ENCODE results near the gene EEFSEC.

EEFSEC gene

DNA sequence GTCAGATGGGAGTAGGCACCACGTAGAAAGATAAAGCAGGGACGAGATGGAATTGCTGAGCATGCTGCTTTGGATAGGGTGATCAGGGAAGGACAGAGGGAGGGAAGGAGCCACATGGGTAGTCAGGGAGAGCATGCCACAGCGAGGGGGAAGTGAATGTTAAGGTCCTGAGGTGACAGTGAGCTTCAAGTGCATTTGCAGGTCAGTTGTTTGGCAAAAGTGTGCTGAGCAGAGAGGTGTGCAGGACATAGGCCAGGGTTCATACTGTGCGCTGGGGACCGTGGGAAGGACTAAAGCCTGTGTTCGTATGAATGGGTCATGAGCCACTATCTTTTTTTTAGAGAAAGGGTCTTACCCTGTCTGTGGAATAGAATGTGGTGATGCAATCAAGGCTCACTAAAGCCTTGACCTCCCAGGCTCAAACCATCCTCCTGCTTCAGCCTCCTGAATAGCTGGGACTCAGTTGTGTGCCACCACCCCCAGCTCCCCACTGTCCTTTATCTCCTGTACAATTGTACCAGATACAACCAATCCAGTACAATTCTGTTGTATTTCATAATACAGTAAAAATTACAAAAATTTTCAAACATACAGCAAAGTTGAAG is 205.9 kb downstream of the EEFSEC start:
- no peak for DNase-seq (ENCODE audit: low read depth in 1 of 2, low spot score in 1 of 2)

DNA sequence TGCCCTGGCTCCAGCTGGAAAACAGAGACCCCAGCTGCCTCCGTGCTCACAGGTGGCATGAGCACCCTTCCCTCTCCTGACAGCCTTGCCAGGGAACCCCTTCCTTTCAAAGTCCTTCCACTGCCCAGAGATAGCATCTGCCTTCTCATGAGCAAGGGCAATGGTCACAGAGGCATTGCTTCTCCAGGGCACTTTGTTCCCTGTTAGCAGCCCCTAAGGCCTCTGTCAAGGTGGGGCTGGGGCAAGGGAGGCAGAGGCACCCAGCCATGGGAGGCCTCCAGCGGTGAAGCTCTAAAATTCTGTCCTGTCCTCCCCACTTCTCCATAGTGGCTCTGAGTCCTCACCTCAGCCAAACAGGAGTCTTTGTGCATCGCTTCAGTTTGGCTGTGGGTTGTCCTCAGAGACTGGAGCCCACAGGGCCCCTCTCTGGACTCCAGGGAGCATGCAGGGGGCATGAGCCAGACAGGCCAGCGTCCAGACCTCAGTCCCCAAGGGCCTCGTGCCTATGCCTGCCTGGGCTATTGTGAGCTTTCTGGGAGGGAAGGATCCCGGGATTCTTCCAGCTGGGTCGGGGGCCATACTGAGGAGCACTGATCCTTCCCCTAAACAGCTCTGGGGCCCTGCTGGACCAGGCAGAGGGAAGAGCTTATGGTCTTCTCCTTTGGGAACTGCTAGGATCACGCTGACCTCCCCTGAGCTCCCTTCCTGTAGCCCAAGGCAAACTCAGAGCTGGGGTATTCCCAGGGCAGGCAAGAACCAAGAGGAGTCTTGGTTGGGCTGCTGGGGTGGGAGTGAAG is 206.8 kb downstream of the EEFSEC start:
- Histone ChIP-seq H3K4me3 (replicated peaks; ENCODE audit: insufficient read depth, low read length) (no peak overlapping the region), H3K27ac (replicated peaks) (no peak overlapping the region), H3K27me3 (ENCODE audit: insufficient read depth, poor library complexity, severe bottlenecking) (no peaks in the 10 kb centered on the region)
- no peak for DNase-seq (ENCODE audit: low read depth in 1 of 2, low spot score in 1 of 2)
- TF ChIP-seq GABPA (IDR thresholded peaks at IDR 0.05; ENCODE audit: low read depth) = no peak
- no peak for TF ChIP-seq CTCF (IDR thresholded peaks at IDR 0.05; ENCODE audit: insufficient read depth, low read length)
- TF ChIP-seq SPI1 (IDR thresholded peaks at IDR 0.05; ENCODE audit: borderline replicate concordance, low read depth) = no peak
- no peak for TF ChIP-seq POLR2AphosphoS5 (IDR thresholded peaks at IDR 0.05; ENCODE audit: low read depth)
- no peak for TF ChIP-seq REST (IDR thresholded peaks at IDR 0.05; ENCODE audit: insufficient replicate concordance, low read depth)

More for the DNA sequence above, 205.9 kb downstream of the EEFSEC start:
- Histone ChIP-seq H3K27ac (replicated peaks) (no peak overlapping the region), H3K27me3 (ENCODE audit: insufficient read depth, poor library complexity, severe bottlenecking) (no peaks in the 10 kb centered on the region), H3K4me3 (replicated peaks; ENCODE audit: insufficient read depth, low read length) (no peak overlapping the region)
- TF ChIP-seq SPI1 (IDR thresholded peaks at IDR 0.05; ENCODE audit: borderline replicate concordance, low read depth) = no peak
- no peak for TF ChIP-seq REST (IDR thresholded peaks at IDR 0.05; ENCODE audit: insufficient replicate concordance, low read depth)
- no peak for TF ChIP-seq CTCF (IDR thresholded peaks at IDR 0.05; ENCODE audit: insufficient read depth, low read length)
- no peak for TF ChIP-seq POLR2AphosphoS5 (IDR thresholded peaks at IDR 0.05; ENCODE audit: low read depth)
- TF ChIP-seq GABPA (IDR thresholded peaks at IDR 0.05; ENCODE audit: low read depth) = no peak

DNA sequence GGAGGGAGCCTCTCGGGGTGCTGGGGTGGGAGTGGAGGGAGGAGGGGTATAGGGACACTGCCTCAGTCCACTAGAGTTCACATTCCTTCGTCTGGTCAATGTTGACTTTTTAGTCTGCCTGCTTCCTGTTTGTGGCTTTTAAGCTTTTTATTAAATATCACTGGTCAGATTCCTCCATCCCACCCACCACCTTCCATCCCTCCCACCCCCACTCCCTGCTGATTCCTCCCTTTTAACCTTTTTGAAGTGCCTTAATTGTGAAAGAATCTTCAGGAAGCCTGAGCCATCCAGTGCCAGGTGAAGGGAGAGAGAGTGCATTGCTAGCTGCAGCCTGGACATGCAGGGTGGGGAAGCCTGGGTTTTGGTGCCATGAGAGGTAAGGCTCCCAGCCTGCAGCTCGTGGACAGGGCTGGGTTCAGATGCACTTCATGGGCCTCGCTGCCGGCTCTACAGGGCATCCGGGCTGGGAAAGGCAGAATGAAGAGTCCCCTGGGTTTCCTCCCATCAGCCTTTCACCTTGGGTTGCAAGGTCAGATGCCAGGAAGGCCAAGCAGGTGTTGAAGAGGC is 207.5 kb downstream of the EEFSEC start:
- TF ChIP-seq GABPA (IDR thresholded peaks at IDR 0.05; ENCODE audit: low read depth) = no peak
- TF ChIP-seq POLR2AphosphoS5 (IDR thresholded peaks at IDR 0.05; ENCODE audit: low read depth) = no peak
- no peak for TF ChIP-seq SPI1 (IDR thresholded peaks at IDR 0.05; ENCODE audit: borderline replicate concordance, low read depth)
- no peak for TF ChIP-seq REST (IDR thresholded peaks at IDR 0.05; ENCODE audit: insufficient replicate concordance, low read depth)
- TF ChIP-seq CTCF (IDR thresholded peaks at IDR 0.05; ENCODE audit: insufficient read depth, low read length) = no peak
- Histone ChIP-seq H3K27ac (replicated peaks) (no peak overlapping the region), H3K4me3 (replicated peaks; ENCODE audit: insufficient read depth, low read length) (no peak overlapping the region), H3K27me3 (ENCODE audit: insufficient read depth, poor library complexity, severe bottlenecking) (no peaks in the 10 kb centered on the region)
- no peak for DNase-seq (ENCODE audit: low read depth in 1 of 2, low spot score in 1 of 2)

Data from HL-60 (cell line).